Heart left ventricle (tissue), 13 donors: ENCODE results near the gene RAP2B.

Source experiments
- CTCF ChIP-seq, 12 donors: fragments of 200-600 bp; sonication (generic) in 4 of 12; IDR thresholded peaks; one replicate each; pipeline versions ENCODE4 v1.5.0 to v1.8.0; 2018 to 2022; ENCODE audit warnings: antibody characterized with exemption in 12 of 12, mild to moderate bottlenecking in 5 of 12
- POLR2A ChIP-seq, 2 donors: fragments of 450-650 bp; IDR thresholded peaks; one replicate each; pipeline ENCODE4 v1.6.1; 2017; ENCODE audit warnings: antibody characterized with exemption in 2 of 2, mild to moderate bottlenecking in 2 of 2, moderate library complexity in 2 of 2
- donor health status: ischemic (EF 13 %, LVEDD 7.1; RV severe dilation, severe dysfunction).
- donor health status: DM: no; HTN: yes; CAD: no.
- donor health status: DM: no; HTN: no; CAD: no.
- donor health status: ischemic (EF 25% LVEDD 6.9; RV normal size, moderate dysfunction).
- donor health status: ischemic (EF 25% LVEDD 5.7; RV mildly dilated, moderate dysfunction).
- donor health status: ischemic (EF 35%, LVEDD 5.7; RV mildly dilated, moderate dysfunction).
- donor health status: nonischemic (EF 11% LVEDD 7.7; RV severe dilation, severe dysfunction).
- donor health status: DM: yes; HTN: yes; CAD: no.
- donor health status: PGD.
- donor health status: ischemic (EF 29% LVEDD 5.4; RV normal size, mild dysfunction).
- donor health status: nonischemic (EF 23%, LVEDD 6.1; RV moderate dilation, normal function).

- TF ChIP-seq CTCF (IDR thresholded peaks at IDR 0.05) (no peak), POLR2A (IDR thresholded peaks at IDR 0.05) (no peak)
Observed at GRCh38 chr3:153169793-153170383, 7.9 kb downstream of the RAP2B start.
